ENCODE data around the gene NFATC2.

NFATC2 gene

GRCh38 chr20:51417250-51418136 is 125.0 kb downstream of the NFATC2 start:
- no peak for DNase-seq (ENCODE audit: low read depth, low spot score)

- no peak for DNase-seq (ENCODE audit: low read depth, low spot score)
Observed at GRCh38 chr20:51416532-51417249, 125.8 kb downstream of the NFATC2 start.

GRCh38 chr20:51413857-51414256 is 128.7 kb downstream of the NFATC2 start:
- no peak for DNase-seq (ENCODE audit: low read depth, low spot score)

GRCh38 chr20:51412951-51413481 is 129.5 kb downstream of the NFATC2 start:
- DNase-seq (ENCODE audit: low read depth, low spot score): no peak

GRCh38 chr20:51412333-51412871 is 130.1 kb downstream of the NFATC2 start:
- peak; percentile 50 for DNase-seq (ENCODE audit: low read depth, low spot score)

- DNase-seq (ENCODE audit: low read depth, low spot score): no peak
Observed at GRCh38 chr20:51411870-51412269, 130.6 kb downstream of the NFATC2 start.

GRCh38 chr20:51410586-51411325 is 131.8 kb downstream of the NFATC2 start:
- no peak for DNase-seq (ENCODE audit: low read depth, low spot score)

- DNase-seq (ENCODE audit: low read depth, low spot score): no peak
Observed at GRCh38 chr20:51409192-51409880, 133.2 kb downstream of the NFATC2 start.

GRCh38 chr20:51404297-51405060 is 138.0 kb downstream of the NFATC2 start:
- DNase-seq (ENCODE audit: low read depth, low spot score): peak; percentile 53

- DNase-seq (ENCODE audit: low read depth, low spot score): no peak
Observed at GRCh38 chr20:51403466-51404220, 138.9 kb downstream of the NFATC2 start.

GRCh38 chr20:51402201-51402600 is 140.3 kb downstream of the NFATC2 start:
- no peak for DNase-seq (ENCODE audit: low read depth, low spot score)

- DNase-seq (ENCODE audit: low read depth, low spot score): no peak
Observed at GRCh38 chr20:51401496-51401895, 141.0 kb downstream of the NFATC2 start.

GRCh38 chr20:51400051-51400926 is 142.2 kb downstream of the NFATC2 start:
- no peak for DNase-seq (ENCODE audit: low read depth, low spot score)

- DNase-seq (ENCODE audit: low read depth, low spot score): no peak
Observed at GRCh38 chr20:51399006-51399890, 143.3 kb downstream of the NFATC2 start.

- DNase-seq (ENCODE audit: low read depth, low spot score): no peak
Observed at GRCh38 chr20:51398552-51398951, 144.0 kb downstream of the NFATC2 start.

GRCh38 chr20:51398083-51398482 is 144.4 kb downstream of the NFATC2 start:
- no peak for DNase-seq (ENCODE audit: low read depth, low spot score)

GRCh38 chr20:51397137-51397536 is 145.4 kb downstream of the NFATC2 start:
- no peak for DNase-seq (ENCODE audit: low read depth, low spot score)
